Activated naive CD4-positive, alpha-beta T cell treated with anti-CD3 and anti-CD28 coated beads for 36 hours (primary cell): Measurements from ENCODE around the gene IRGQ. TPM values are rescaled to one million over a fixed set of nuclear protein-coding genes. Genes with fewer than 3 reads are reported as not detected.
"Not testable (repeated sequence)": the region's sequence is repeated elsewhere in the genome, so short reads cannot be mapped to it uniquely, and the experiment has no call there.

ENCODE experiments used
- CTCF ChIA-PET: fragments of 350-600 bp; sonication (Branson Sonifier 250); formaldehyde crosslinking; loops from one replicate; lab custom pipeline; 2021; ENCODE audit warnings: antibody characterized with exemption; lab: Charles Lee
- DNase-seq: peaks from one replicate; pipeline ENCODE4 v3.0.0-alpha.2; 2020
- H3K27ac Mint-ChIP-seq: one replicate; pipeline ENCODE4 v1.8.0; 2021; ENCODE audit warnings: mild to moderate bottlenecking, mixed read lengths
- H3K27me3 Mint-ChIP-seq: one replicate; pipeline ENCODE4 v1.8.0; 2021; ENCODE audit warnings: low read depth, mixed read lengths
- H3K36me3 Mint-ChIP-seq: one replicate; pipeline ENCODE4 v1.8.0; 2021; ENCODE audit warnings: low read depth, mixed read lengths
- H3K4me1 Mint-ChIP-seq: one replicate; pipeline ENCODE4 v1.8.0; 2021; ENCODE audit warnings: low read depth, mixed read lengths
- H3K4me3 Mint-ChIP-seq: one replicate; pipeline ENCODE4 v1.8.0; 2021; ENCODE audit warnings: mild to moderate bottlenecking, moderate library complexity, mixed read lengths
- H3K9me3 Mint-ChIP-seq: one replicate; pipeline ENCODE4 v1.8.0; 2021; ENCODE audit warnings: mixed read lengths
- intact Hi-C: fragments of 100-400 bp; cut with micrococcal nuclease; formaldehyde crosslinking; loops from one replicate; pipeline ENCODE4 v1.15.1; 2023
- total RNA-seq, 2 experiments: library from RNA; stranded (reverse); gene quantifications; one replicate each; pipeline ENCODE4 v1.2.3, GENCODE V29; 2021

IRGQ gene
- total RNA-seq, 2 experiments from 2014 or later = 17.2 to 18.7 TPM

DNA sequence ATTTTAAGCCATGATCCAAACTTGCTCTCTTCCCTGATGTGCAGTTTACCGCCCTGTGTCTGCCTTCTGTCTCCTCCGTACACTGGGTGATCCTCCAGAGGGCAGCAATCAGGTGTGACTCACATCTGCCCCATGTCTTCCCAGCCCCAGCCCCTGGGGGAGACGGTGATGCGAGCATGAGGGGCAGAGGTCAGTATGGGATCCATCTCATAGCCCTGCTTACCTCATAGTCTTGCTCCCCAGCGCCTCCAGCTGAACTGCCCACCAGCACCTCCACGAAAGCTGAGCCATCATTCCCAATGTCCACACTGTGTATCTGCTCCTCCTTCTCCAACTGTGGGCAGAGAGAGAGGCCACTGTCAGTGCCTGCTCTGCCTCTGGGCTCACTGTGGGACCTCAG lies 35.2 kb downstream of the IRGQ start:
- no peaks in the 10 kb centered on the region for H3K9me3 Mint-ChIP-seq
- intact Hi-C loops = no loop called here
- peaks cover 19% of the 10 kb centered on the region for H3K36me3 Mint-ChIP-seq
- DNase-seq = peak; percentile 49
- peak overlapping the region; percentile 96 for H3K27ac Mint-ChIP-seq
- H3K27me3 Mint-ChIP-seq = no peaks in the 10 kb centered on the region
- no peak overlapping the region for H3K4me3 Mint-ChIP-seq
- peaks cover 48% of the 10 kb centered on the region for H3K4me1 Mint-ChIP-seq
- CTCF ChIA-PET = interaction anchor here (0.5 to 3.0 kb wide), 5 partner anchors 12 to 114 kb away, joined by 3 to 14 read pairs (median 4); no protein-coding TSS in a partner anchor

- Mint-ChIP-seq H3K36me3 (peaks cover 23% of the 10 kb centered on the region), H3K9me3 (no peaks in the 10 kb centered on the region), H3K4me1 (peaks cover 13% of the 10 kb centered on the region), H3K27ac (peak overlapping the region; percentile 44), H3K4me3 (no peak overlapping the region), H3K27me3 (no peaks in the 10 kb centered on the region)
- peak; percentile 93 for DNase-seq
- CTCF ChIA-PET = interaction anchor here (0.6 to 6.2 kb wide), 26 partner anchors 9 to 268 kb away, joined by 3 to 95 read pairs (median 5); partner anchors contain the start of genes IRGQ, XRCC1 and ZNF576
- intact Hi-C loops = loop anchor here (1.0 kb wide), 1 partner anchor 39 kb away; no protein-coding TSS in a partner anchor
These were observed 40.7 kb downstream of the IRGQ start for GRCh38 chr19:43555185-43555770.

DNA sequence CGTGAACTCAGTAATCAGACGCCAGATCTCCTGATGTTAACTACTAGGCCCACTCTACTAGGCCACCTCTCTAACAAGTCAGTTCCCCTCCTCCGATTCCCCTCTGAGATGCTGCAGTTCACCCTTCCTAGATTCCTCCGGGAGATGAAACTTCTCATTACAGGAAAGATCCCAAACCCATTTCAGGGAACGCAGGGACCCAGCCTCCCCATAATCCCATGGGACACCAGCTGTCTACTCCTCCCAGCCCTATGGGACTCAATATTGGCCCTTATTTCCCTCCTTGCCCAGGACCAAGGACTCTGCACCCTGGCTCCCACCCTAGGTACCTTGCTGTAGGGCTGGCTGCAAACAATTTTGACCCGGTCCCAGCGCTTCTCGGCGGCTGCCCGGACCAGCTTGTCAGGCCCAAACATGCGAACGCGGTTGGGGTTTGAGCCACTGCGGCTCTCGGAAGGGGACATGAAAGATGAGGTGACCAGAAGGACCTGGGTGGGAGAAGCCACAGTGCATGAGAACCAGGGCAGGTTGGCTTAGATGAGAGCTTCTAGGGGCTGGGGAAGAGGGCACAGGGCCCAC lies 41.5 kb downstream of the IRGQ start:
- Mint-ChIP-seq H3K27ac (no peak overlapping the region), H3K9me3 (no peaks in the 10 kb centered on the region), H3K36me3 (peaks cover 22% of the 10 kb centered on the region), H3K27me3 (no peaks in the 10 kb centered on the region), H3K4me1 (peaks cover 11% of the 10 kb centered on the region), H3K4me3 (no peak overlapping the region)
- intact Hi-C loops = no loop called here
- CTCF ChIA-PET = interaction anchor here (0.8 to 6.2 kb wide), 21 partner anchors 9 to 255 kb away, joined by 3 to 95 read pairs (median 8); partner anchors contain the start of genes IRGQ, XRCC1 and ZNF576
- DNase-seq = no peak

DNA sequence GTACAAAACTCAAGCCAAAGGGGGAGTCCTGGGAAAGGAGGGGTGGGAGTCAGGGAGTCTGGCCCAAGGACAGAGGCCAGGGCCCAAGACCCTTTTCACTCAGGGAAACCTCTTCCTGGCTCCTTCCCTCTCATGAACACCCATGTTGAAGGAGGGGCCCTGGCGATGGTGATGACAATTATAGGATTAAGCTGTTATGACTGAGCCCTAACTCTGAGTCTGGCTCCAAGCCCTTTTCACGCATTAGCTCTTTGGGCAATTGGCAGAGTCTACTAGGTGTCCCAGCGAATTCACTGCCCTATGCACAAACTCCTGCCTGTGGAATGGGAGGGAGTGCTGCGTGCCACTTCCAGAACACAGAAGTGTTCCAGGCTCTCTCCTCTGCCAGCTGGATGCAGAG lies 42.3 kb downstream of the IRGQ start:
- Mint-ChIP-seq H3K36me3 (peaks cover 22% of the 10 kb centered on the region), H3K4me3 (no peak overlapping the region), H3K9me3 (no peaks in the 10 kb centered on the region), H3K27ac (no peak overlapping the region), H3K27me3 (no peaks in the 10 kb centered on the region), H3K4me1 (peaks cover 11% of the 10 kb centered on the region)
- CTCF ChIA-PET = interaction anchor here (0.8 to 6.2 kb wide), 6 partner anchors 18 to 56 kb away, joined by 3 to 95 read pairs (median 11); partner anchors contain the start of genes IRGQ and ZNF576
- intact Hi-C loops = no loop called here
- no peak for DNase-seq

GRCh38 chr19:43552616-43553015 lies 43.3 kb downstream of the IRGQ start:
- H3K4me3 Mint-ChIP-seq = no peak overlapping the region
- no peaks in the 10 kb centered on the region for H3K9me3 Mint-ChIP-seq
- H3K27ac Mint-ChIP-seq = no peak overlapping the region
- no peak for DNase-seq
- peaks cover 22% of the 10 kb centered on the region for H3K36me3 Mint-ChIP-seq
- CTCF ChIA-PET = interaction anchor here (1.2 to 6.2 kb wide), 4 partner anchors 17 to 42 kb away, joined by 3 to 95 read pairs (median 16); partner anchors contain the start of genes IRGQ and ZNF576
- intact Hi-C loops = no loop called here
- H3K27me3 Mint-ChIP-seq = no peaks in the 10 kb centered on the region
- H3K4me1 Mint-ChIP-seq = peaks cover 9% of the 10 kb centered on the region

GRCh38 chr19:43552198-43552450 lies 43.8 kb downstream of the IRGQ start:
- Mint-ChIP-seq H3K27ac (no peak overlapping the region), H3K9me3 (no peaks in the 10 kb centered on the region), H3K4me1 (peaks cover 9% of the 10 kb centered on the region), H3K4me3 (no peak overlapping the region), H3K36me3 (peaks cover 18% of the 10 kb centered on the region), H3K27me3 (no peaks in the 10 kb centered on the region)
- intact Hi-C loops = no loop called here
- DNase-seq = no peak
- CTCF ChIA-PET = interaction anchor here (1.5 to 6.2 kb wide), 3 partner anchors 16 to 43 kb away, joined by 5 to 95 read pairs (median 28); partner anchors contain the start of genes IRGQ and ZNF576

DNA sequence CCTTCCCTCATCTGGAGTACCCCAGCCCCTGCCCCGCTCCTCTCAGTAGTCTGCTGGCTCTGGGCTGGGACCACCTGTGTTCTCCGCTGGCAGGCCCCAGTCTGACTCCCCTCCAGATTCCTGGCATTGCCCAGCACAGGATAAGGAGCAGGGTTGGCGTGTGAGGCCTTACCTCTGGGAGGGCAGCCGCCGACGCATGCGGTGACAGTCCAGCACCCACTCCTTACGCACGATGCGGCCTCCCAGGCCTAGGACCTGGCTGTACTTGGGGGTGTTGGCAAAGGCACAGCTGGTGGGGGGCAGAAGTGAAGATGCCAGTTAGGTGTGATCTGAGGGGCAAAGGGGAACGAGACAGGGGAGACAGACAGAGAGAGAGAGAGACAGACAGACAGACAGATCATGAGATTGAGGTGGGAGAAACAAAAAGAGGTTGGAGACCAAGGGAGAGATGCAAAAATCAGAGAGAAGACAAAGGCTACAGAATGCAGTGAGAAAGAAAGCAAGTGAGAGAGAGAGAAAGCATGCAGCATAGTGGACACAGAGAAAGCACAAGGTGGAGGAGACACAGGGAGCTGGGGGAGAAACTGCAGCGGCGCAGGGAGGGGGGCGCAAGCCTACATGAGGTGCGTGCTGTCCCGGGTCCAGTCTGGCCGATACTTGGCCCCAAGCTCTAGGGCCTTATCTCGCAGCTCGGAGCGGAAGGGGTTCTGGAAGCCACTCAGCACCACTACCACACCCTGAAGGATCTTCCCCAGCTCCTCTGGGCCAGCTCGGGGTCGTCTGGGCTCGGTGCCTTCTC lies 44.3 kb downstream of the IRGQ start:
- no peaks in the 10 kb centered on the region for H3K9me3 Mint-ChIP-seq
- CTCF ChIA-PET = interaction anchor here (1.5 to 6.2 kb wide), 3 partner anchors 16 to 43 kb away, joined by 5 to 95 read pairs (median 28); partner anchors contain the start of genes IRGQ and ZNF576
- no peak for DNase-seq
- peaks cover 18% of the 10 kb centered on the region for H3K36me3 Mint-ChIP-seq
- peaks cover 9% of the 10 kb centered on the region for H3K4me1 Mint-ChIP-seq
- no peak overlapping the region for H3K27ac Mint-ChIP-seq
- intact Hi-C loops = no loop called here
- H3K4me3 Mint-ChIP-seq = no peak overlapping the region
- no peaks in the 10 kb centered on the region for H3K27me3 Mint-ChIP-seq

DNA sequence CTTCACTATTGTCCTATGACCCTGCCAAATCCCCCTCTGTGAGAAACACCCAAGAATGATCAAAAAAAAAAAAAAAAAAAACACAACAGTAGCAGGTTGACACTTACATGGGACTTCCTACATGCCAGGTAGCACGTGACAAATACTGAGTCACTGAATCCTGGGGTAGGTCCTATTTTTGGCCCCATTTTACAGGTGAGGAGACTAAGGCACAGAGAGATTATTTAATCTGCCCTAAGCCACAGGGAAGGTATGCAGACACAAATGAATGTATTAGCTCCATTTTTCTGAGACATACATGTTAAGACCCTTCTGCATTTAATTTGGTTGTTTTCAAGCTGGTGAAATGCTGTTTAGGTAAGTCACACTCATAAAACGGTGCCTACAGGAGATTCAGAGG lies 47.2 kb downstream of the IRGQ start:
- no peaks in the 10 kb centered on the region for H3K4me1 Mint-ChIP-seq
- H3K36me3 Mint-ChIP-seq = peaks cover 22% of the 10 kb centered on the region
- no peaks in the 10 kb centered on the region for H3K27me3 Mint-ChIP-seq
- intact Hi-C loops = no loop called here
- DNase-seq = no peak
- CTCF ChIA-PET = interaction anchor here (0.7 to 1.2 kb wide), 2 partner anchors 196 to 1756 kb away, joined by 4 to 5 read pairs; no protein-coding TSS in a partner anchor
- H3K9me3 Mint-ChIP-seq = no peaks in the 10 kb centered on the region
- no peak overlapping the region for H3K4me3 Mint-ChIP-seq
- no peak overlapping the region for H3K27ac Mint-ChIP-seq

DNA sequence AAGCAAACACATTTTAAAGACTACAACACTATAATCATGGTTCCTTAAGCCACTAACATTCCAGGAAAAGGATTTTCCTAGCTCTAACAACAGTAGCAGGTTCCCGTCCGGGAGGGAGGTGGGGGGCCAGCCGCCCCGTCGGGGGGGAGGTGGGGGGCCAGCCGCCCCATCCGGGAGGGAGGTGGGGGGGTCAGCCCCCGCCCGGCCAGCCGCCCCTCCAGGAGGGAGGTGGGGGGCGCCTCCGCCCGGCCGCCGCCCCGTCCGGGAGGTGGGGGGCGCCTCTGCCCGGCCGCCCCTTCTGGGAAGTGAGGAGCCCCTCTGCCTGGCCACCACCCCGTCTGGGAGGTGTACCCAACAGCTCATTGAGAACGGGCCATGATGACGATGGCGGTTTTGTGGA lies 48.0 kb downstream of the IRGQ start:
- H3K4me3 Mint-ChIP-seq, H3K27ac Mint-ChIP-seq, CTCF ChIA-PET, H3K4me1 Mint-ChIP-seq, intact Hi-C loops, H3K27me3 Mint-ChIP-seq, DNase-seq, H3K9me3 Mint-ChIP-seq: not testable (repeated sequence)
- peaks cover 30% of the 10 kb centered on the region for H3K36me3 Mint-ChIP-seq

DNA sequence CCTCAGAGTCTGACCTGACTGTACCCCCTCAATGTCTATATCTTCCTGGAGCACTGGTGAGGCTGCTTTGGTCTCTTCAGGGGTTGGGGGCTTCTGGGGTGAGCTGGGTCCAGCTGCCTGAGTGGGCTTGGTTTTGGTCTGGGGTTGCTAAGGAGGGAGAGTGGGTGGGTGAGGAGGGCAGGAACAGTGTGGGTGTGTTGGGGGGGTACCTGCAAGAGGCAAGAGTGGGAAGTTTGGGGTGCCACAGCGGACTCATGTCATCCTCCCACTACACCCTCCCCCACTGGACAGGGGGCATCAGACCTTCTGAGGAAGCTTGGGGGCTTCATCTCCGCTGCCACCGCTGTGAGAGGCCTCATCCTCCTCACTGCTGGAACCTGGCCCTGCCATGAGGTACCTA lies 49.4 kb downstream of the IRGQ start:
- Mint-ChIP-seq H3K4me3 (no peak overlapping the region), H3K36me3 (peaks cover 33% of the 10 kb centered on the region), H3K27ac (no peak overlapping the region), H3K27me3 (no peaks in the 10 kb centered on the region), H3K9me3 (no peaks in the 10 kb centered on the region), H3K4me1 (no peaks in the 10 kb centered on the region)
- intact Hi-C loops = no loop called here
- no peak for DNase-seq
- CTCF ChIA-PET = interaction anchor here (1.8 kb wide), 1 partner anchor 9 kb away, joined by 6 read pairs; no protein-coding TSS in a partner anchor

DNA sequence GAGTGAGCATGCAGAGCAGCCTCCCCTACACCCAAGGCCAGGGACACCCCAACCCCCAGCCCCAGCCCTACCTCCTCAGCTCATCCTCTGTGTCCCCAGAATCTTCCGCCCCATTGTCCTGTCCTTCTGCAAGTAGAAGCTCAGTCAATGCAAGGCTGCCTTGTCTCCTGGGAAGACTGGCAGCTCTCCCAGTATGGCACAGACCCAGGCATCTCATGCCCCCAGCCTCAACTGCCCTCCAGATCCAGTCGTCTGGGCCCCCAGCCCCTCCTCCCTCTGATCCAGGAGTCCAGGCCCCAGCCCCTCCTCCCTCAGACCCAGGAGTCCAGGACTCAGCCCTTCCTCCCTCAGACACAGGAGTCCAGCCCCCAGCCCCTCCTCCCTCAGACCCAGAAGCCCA lies 50.0 kb downstream of the IRGQ start:
- no peak overlapping the region for H3K27ac Mint-ChIP-seq
- H3K27me3 Mint-ChIP-seq = no peaks in the 10 kb centered on the region
- H3K4me1 Mint-ChIP-seq = no peaks in the 10 kb centered on the region
- CTCF ChIA-PET = interaction anchor here (1.8 kb wide), 1 partner anchor 9 kb away, joined by 6 read pairs; no protein-coding TSS in a partner anchor
- peaks cover 32% of the 10 kb centered on the region for H3K36me3 Mint-ChIP-seq
- H3K4me3 Mint-ChIP-seq = no peak overlapping the region
- no peaks in the 10 kb centered on the region for H3K9me3 Mint-ChIP-seq
- intact Hi-C loops = no loop called here
- DNase-seq = no peak

DNA sequence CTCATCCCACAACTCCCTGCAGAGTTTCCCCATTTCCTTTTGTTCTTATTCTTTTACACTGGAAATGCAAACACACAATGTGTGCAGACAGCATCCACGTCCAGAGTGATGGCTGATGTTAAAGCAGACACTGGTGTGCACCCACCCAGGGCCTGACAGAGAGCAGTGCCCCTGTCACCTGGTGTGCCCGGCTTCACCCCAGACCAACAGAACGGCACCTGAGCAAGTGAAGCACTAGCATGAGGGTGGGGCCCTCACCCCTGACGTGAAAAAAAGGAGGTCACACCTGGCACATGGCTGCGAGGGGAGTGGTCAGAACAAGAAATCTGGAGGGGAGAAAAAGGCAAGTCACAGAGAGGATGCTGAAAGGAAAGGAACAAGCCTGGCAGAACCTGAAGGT lies 50.7 kb downstream of the IRGQ start:
- DNase-seq = no peak
- CTCF ChIA-PET = interaction anchor here (1.8 kb wide), 1 partner anchor 10 kb away, joined by 6 read pairs; no protein-coding TSS in a partner anchor
- Mint-ChIP-seq H3K36me3 (peaks cover 30% of the 10 kb centered on the region), H3K27me3 (no peaks in the 10 kb centered on the region), H3K9me3 (no peaks in the 10 kb centered on the region), H3K27ac (peak overlapping the region; percentile 50), H3K4me1 (no peaks in the 10 kb centered on the region), H3K4me3 (no peak overlapping the region)
- intact Hi-C loops = no loop called here
